ENCODE results near the gene TTLL13.
"Not testable (repeated sequence)": the region's sequence is repeated elsewhere in the genome, so short reads cannot be mapped to it uniquely, and the experiment has no call there.

The TTLL13 gene

GRCh38 chr15:90287101-90287500 lies 37.7 kb downstream of the TTLL13 start:
- no peak for DNase-seq (ENCODE audit: low read depth)

- no peak for DNase-seq (ENCODE audit: low read depth)
Observed at GRCh38 chr15:90287946-90288345, 38.6 kb downstream of the TTLL13 start.

- DNase-seq (ENCODE audit: low read depth): no peak
Observed at GRCh38 chr15:90291679-90292356, 42.5 kb downstream of the TTLL13 start.

DNA sequence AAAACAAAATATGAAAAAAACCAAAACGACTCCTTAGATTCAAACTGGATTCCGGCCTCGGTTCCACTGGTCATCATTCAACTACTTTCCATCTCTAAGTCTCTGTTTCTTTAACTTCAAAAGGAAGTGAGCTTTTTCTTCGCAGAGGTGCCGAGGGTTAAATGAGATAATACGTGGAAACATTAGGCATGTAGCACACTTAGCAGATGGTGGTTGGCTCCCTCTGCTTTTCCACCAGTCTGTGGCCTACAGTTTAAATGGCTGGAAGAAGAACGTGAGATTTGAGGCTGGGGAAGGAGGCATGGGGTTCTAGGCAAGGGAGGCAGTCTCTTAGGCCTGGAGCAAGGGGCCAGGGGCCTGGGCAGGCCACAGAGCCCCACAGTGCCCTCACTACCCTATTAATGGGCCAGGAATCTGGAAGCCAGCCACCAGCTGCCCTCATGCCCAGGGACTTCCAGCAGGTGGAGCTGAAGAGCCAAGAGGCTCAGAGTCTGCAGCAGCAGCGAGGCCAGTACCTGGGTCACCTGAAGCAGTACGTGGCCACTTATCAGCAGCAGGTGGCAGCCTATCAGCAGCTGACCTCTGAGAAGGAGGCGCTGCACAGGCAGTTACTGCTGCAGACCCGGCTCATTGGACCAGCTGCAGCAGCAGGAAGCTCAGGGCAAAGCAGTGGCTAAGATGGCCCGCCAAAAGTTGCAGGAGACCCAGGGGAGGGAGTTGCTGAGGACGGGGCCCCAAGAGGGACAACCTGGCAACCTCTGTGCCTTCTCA lies 43.9 kb downstream of the TTLL13 start:
- not testable (repeated sequence) for DNase-seq (ENCODE audit: low read depth)

DNA sequence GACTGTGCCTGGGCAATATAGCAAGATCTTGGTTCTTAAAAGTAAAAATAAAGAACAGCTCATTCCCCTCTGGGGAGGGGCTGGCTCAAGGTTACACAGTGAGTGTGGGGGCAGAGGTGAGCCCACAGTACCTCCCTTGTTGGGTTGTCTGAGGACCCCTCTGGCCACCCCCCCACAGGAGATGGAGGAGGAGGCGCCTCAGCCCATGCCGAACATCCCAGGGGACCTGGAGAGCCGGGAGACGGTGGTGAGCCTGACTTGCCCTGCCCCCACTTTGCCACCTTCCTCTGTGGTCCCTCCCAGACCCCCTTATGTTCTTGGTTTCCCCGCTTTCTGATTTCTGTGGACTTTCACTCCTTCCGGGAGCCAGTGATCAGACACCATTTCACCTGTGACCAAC lies 44.8 kb downstream of the TTLL13 start:
- DNase-seq (ENCODE audit: low read depth): no peak

GRCh38 chr15:90294601-90295269 lies 45.4 kb downstream of the TTLL13 start:
- no peak for DNase-seq (ENCODE audit: low read depth)

- DNase-seq (ENCODE audit: low read depth): no peak
Observed at GRCh38 chr15:90295270-90295648, 45.9 kb downstream of the TTLL13 start.

GRCh38 chr15:90296316-90296884 lies 47.0 kb downstream of the TTLL13 start:
- DNase-seq (ENCODE audit: low read depth): not testable (repeated sequence)

- DNase-seq (ENCODE audit: low read depth): no peak
Observed at GRCh38 chr15:90297021-90297420, 47.7 kb downstream of the TTLL13 start.

GRCh38 chr15:90300541-90300940 lies 51.2 kb downstream of the TTLL13 start:
- no peak for DNase-seq (ENCODE audit: low read depth)

GRCh38 chr15:90300988-90301706 lies 51.8 kb downstream of the TTLL13 start:
- DNase-seq (ENCODE audit: low read depth): no peak

GRCh38 chr15:90301707-90302300 lies 52.4 kb downstream of the TTLL13 start:
- DNase-seq (ENCODE audit: low read depth): no peak

GRCh38 chr15:90305355-90305754 lies 56.0 kb downstream of the TTLL13 start:
- not testable (repeated sequence) for DNase-seq (ENCODE audit: low read depth)

GRCh38 chr15:90305932-90306331 lies 56.6 kb downstream of the TTLL13 start:
- no peak for DNase-seq (ENCODE audit: low read depth)

DNA sequence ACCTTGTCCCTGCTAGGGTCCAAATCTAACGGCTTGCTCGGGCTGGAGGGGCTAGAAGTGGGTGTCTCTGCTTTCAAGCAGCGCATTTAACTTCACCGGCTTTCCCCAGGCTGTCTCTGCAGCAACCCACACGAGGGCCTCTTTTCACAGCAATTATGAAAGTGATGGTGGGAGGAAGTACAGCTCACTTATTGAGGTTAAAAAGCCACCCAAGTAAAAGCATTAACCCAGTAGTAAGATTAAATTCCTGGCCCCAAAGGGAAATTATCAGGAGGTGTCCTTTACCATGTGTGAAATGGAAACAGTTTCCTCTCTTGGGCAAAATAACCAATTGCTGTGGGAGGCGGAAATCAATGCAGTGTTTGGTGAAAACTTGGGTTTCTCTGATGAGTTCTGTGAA lies 57.2 kb downstream of the TTLL13 start:
- no peak for DNase-seq (ENCODE audit: low read depth)

- DNase-seq (ENCODE audit: low read depth): no peak
Observed at GRCh38 chr15:90307661-90308060, 58.3 kb downstream of the TTLL13 start.

DNA sequence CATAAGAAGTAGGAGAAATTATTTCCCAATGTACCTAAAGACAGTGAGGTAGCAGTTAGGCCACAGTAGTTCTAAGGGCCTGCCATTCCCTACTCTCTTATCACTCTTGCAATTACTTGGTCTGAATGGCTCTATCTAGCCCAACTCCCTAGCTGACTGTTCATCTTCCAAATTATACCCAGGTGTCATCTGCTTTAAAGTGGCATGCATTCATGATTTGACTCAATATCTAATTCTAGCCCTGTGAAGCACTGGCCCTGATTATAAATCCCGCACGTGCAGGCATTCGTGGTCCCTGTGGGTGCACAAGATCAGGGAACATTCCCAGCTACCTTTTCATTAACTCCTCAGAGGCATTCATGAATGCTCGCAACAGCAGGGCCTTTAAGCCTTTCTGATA lies 59.7 kb downstream of the TTLL13 start:
- no peak for DNase-seq (ENCODE audit: low read depth)
